Neural progenitor cell (in vitro differentiated cells): ENCODE measurements around the gene UBTD2. TPM values are rescaled to one million over a fixed set of nuclear protein-coding genes. Genes with fewer than 3 reads are reported as not detected.
A peak's percentile ranks its signal among the peaks of the same experiment; 100 is the strongest.

Experiments
- DNase-seq: peaks from one replicate; pipeline ENCODE4 v3.0.0-alpha.2; 2016; ENCODE audit warnings: low spot score
- H2AFZ ChIP-seq: fragments of 200-600 bp; sonication (generic); replicated peaks from 2 replicates; pipeline ENCODE4 v1.6.1; 2016; ENCODE audit warnings: antibody characterized with exemption
- H3F3A ChIP-seq: fragments of 200-600 bp; sonication (generic); 2 replicates; pipeline ENCODE4 v1.6.1; 2016; ENCODE audit warnings: antibody characterized with exemption, low read depth
- H3K27ac ChIP-seq: fragments of 200-600 bp; sonication (generic); 2 replicates; pipeline ENCODE4 v1.5.1; 2016; ENCODE audit warnings: mild to moderate bottlenecking
- H3K27me3 ChIP-seq: fragments of 200-600 bp; sonication (generic); 2 replicates; pipeline ENCODE4 v1.6.1; 2016; ENCODE audit warnings: mild to moderate bottlenecking, moderate library complexity
- H3K36me3 ChIP-seq: fragments of 200-600 bp; sonication (generic); 2 replicates; pipeline ENCODE4 v1.5.1; 2016
- H3K4me1 ChIP-seq: fragments of 200-600 bp; sonication (generic); 2 replicates; pipeline ENCODE4 v1.6.1; 2016; ENCODE audit warnings: mixed run types
- H3K4me2 ChIP-seq: fragments of 200-600 bp; sonication (generic); 2 replicates; pipeline ENCODE4 v1.6.1; 2016
- H3K4me3 ChIP-seq: fragments of 200-600 bp; sonication (generic); 2 replicates; pipeline ENCODE4 v1.5.1; 2016
- H3K79me2 ChIP-seq: fragments of 200-600 bp; sonication (generic); 2 replicates; pipeline ENCODE4 v1.6.1; 2016; ENCODE audit warnings: low read depth
- H3K9ac ChIP-seq: fragments of 200-600 bp; sonication (generic); 2 replicates; pipeline ENCODE4 v1.6.1; 2016
- H3K9me3 ChIP-seq: fragments of 200-600 bp; sonication (generic); 2 replicates; pipeline ENCODE4 v1.5.1; 2016; ENCODE audit warnings: low read depth
- H4K20me1 ChIP-seq: fragments of 200-600 bp; sonication (generic); 2 replicates; pipeline ENCODE4 v1.6.1; 2016; ENCODE audit warnings: low read depth
- H3K27ac Mint-ChIP-seq: 3 replicates; pipeline ENCODE4 v1.8.0; 2021; ENCODE audit warnings: mixed read lengths
- H3K27me3 Mint-ChIP-seq: 2 replicates; pipeline ENCODE4 v1.8.0; 2022; ENCODE audit warnings: low read depth, mild to moderate bottlenecking, inconsistent platforms, moderate library complexity, mixed read lengths; ENCODE audit not compliant: insufficient read depth
- H3K36me3 Mint-ChIP-seq: 3 replicates; pipeline ENCODE4 v1.8.0; 2021; ENCODE audit warnings: mixed read lengths
- H3K4me1 Mint-ChIP-seq: 3 replicates; pipeline ENCODE4 v1.8.0; 2021; ENCODE audit warnings: mixed read lengths
- H3K4me3 Mint-ChIP-seq: 3 replicates; pipeline ENCODE4 v1.8.0; 2021; ENCODE audit warnings: mild to moderate bottlenecking, moderate library complexity, mixed read lengths
- H3K9me3 Mint-ChIP-seq: 3 replicates; pipeline ENCODE4 v1.8.0; 2020; ENCODE audit warnings: mixed read lengths
- CTCF ChIP-seq: fragments of 200-600 bp; sonication (generic); IDR thresholded peaks from 2 replicates; pipeline ENCODE4 v1.5.1; 2017; ENCODE audit warnings: antibody characterized with exemption, mild to moderate bottlenecking
- EZH2 ChIP-seq: fragments of 200-600 bp; sonication (generic); IDR thresholded peaks from 2 replicates; pipeline ENCODE4 v1.6.1; 2017; ENCODE audit warnings: antibody characterized with exemption, mild to moderate bottlenecking, moderate library complexity
- EZH2phosphoT487 ChIP-seq: fragments of 200-600 bp; sonication (generic); IDR thresholded peaks from 2 replicates; pipeline ENCODE4 v1.6.1; 2017; ENCODE audit warnings: antibody characterized with exemption
- total RNA-seq: library from RNA; depleted of rRNA; stranded (reverse); fragments of >200 nt; gene quantifications from 2 replicates; pipeline ENCODE4 v1.2.3, GENCODE V29; 2015; ENCODE audit warnings: low replicate concordance

The UBTD2 gene
- total RNA-seq, 1 donor from 2014 or later, result 92.9 TPM

GRCh38 chr5:172251419-172251818 lies 32.1 kb downstream of the UBTD2 start:
- H3K27ac Mint-ChIP-seq, result no peak overlapping the region
- H3K27me3 Mint-ChIP-seq, result peaks cover 3% of the 10 kb centered on the region
- TF ChIP-seq EZH2 (no peak), CTCF (no peak), EZH2phosphoT487 (no peak)
- Histone ChIP-seq H3K27me3 (no peaks in the 10 kb centered on the region), H4K20me1 (peaks cover 26% of the 10 kb centered on the region), H3K36me3 (peaks cover 11% of the 10 kb centered on the region), H3K9ac (no peak overlapping the region), H3K4me1 (no peaks in the 10 kb centered on the region), H3K27ac (no peak overlapping the region), H3K79me2 (peaks cover 100% of the 10 kb centered on the region), H3K4me3 (no peak overlapping the region), H2AFZ (no peak overlapping the region), H3K4me2 (no peak overlapping the region), H3K9me3 (peaks cover 7% of the 10 kb centered on the region), H3F3A (peaks cover 13% of the 10 kb centered on the region)
- no peaks in the 10 kb centered on the region for H3K4me1 Mint-ChIP-seq
- H3K9me3 Mint-ChIP-seq, result peaks cover 68% of the 10 kb centered on the region
- no peak for DNase-seq
- H3K4me3 Mint-ChIP-seq, result no peak overlapping the region
- peaks cover 65% of the 10 kb centered on the region for H3K36me3 Mint-ChIP-seq

GRCh38 chr5:172248637-172249036 lies 34.9 kb downstream of the UBTD2 start:
- TF ChIP-seq EZH2 (no peak), CTCF (no peak), EZH2phosphoT487 (no peak)
- peaks cover 7% of the 10 kb centered on the region for H3K36me3 ChIP-seq
- H3K36me3 Mint-ChIP-seq, result peaks cover 59% of the 10 kb centered on the region

GRCh38 chr5:172245703-172246125 lies 37.9 kb downstream of the UBTD2 start:
- Histone ChIP-seq H3K9me3 (no peaks in the 10 kb centered on the region), H3K4me1 (peaks cover 5% of the 10 kb centered on the region), H2AFZ (no peak overlapping the region), H3K4me2 (no peak overlapping the region), H3K79me2 (peaks cover 100% of the 10 kb centered on the region), H3K4me3 (no peak overlapping the region), H3K9ac (no peak overlapping the region), H4K20me1 (peaks cover 57% of the 10 kb centered on the region), H3F3A (no peaks in the 10 kb centered on the region), H3K27me3 (no peaks in the 10 kb centered on the region), H3K36me3 (peaks cover 5% of the 10 kb centered on the region), H3K27ac (peak overlapping the region; percentile 23)
- Mint-ChIP-seq H3K27me3 (no peaks in the 10 kb centered on the region), H3K27ac (no peak overlapping the region), H3K9me3 (peaks cover 39% of the 10 kb centered on the region), H3K4me3 (no peak overlapping the region), H3K4me1 (peaks cover 3% of the 10 kb centered on the region), H3K36me3 (peaks cover 51% of the 10 kb centered on the region)
- TF ChIP-seq CTCF (no peak), EZH2phosphoT487 (no peak), EZH2 (no peak)
- no peak for DNase-seq

More at GRCh38 chr5:172248637-172249036, 34.9 kb downstream of the UBTD2 start:
- Histone ChIP-seq H4K20me1 (peaks cover 46% of the 10 kb centered on the region), H3K4me2 (no peak overlapping the region), H3K9ac (no peak overlapping the region), H2AFZ (no peak overlapping the region), H3K4me3 (no peak overlapping the region), H3K27me3 (no peaks in the 10 kb centered on the region), H3F3A (peaks cover 13% of the 10 kb centered on the region), H3K9me3 (peaks cover 7% of the 10 kb centered on the region), H3K79me2 (peaks cover 100% of the 10 kb centered on the region), H3K4me1 (peaks cover 5% of the 10 kb centered on the region), H3K27ac (no peak overlapping the region)
- H3K9me3 Mint-ChIP-seq, result peaks cover 52% of the 10 kb centered on the region
- H3K4me1 Mint-ChIP-seq, result peaks cover 3% of the 10 kb centered on the region
- no peak overlapping the region for H3K27ac Mint-ChIP-seq
- H3K4me3 Mint-ChIP-seq, result no peak overlapping the region
- no peaks in the 10 kb centered on the region for H3K27me3 Mint-ChIP-seq
- DNase-seq, result no peak
